B cell (primary cell): ENCODE measurements around the gene COPZ1. TPM values are rescaled to one million over a fixed set of nuclear protein-coding genes. Genes with fewer than 3 reads are reported as not detected.

Experiments used
- ATAC-seq: fragments of 200-7000 bp; cut with Tn5 transposase; one replicate; pipeline ENCODE4 v1.10.0; 2021; ENCODE audit warnings: low read depth, mild to moderate bottlenecking, moderate number of reproducible peaks, moderate library complexity
- CTCF ChIA-PET: fragments of 350-600 bp; sonication (Branson Sonifier 250); formaldehyde crosslinking; loops from one replicate; lab custom pipeline; 2021; ENCODE audit warnings: antibody characterized with exemption, inconsistent platforms; lab: Charles Lee
- POLR2A ChIA-PET: fragments of 350-600 bp; sonication (Branson Sonifier 250); formaldehyde crosslinking; loops from one replicate; lab custom pipeline; 2021; ENCODE audit warnings: antibody characterized with exemption; lab: Charles Lee
- DNase-seq: peaks from one replicate; pipeline ENCODE4 v3.0.0; 2013
- H2AFZ ChIP-seq: 2 replicates; pipeline ENCODE4 v1.6.1; 2012; ENCODE audit warnings: mild to moderate bottlenecking, low read depth, low read length; ENCODE audit not compliant: insufficient read depth, poor library complexity, severe bottlenecking
- H3K27ac ChIP-seq, 2 donors: 1 replicate in 1 of 2; 2 replicates in 1 of 2; pipeline ENCODE4 v1.5.1; 2012 to 2013; ENCODE audit warnings: low read length in 2 of 2, mild to moderate bottlenecking in 2 of 2, moderate library complexity in 1 of 2
- H3K27me3 ChIP-seq, 4 experiments: fragments of 200-600 bp in 1 of 4; sonication (generic) in 1 of 4; replicated peaks in 1 of 4; 1 replicate in 2 of 4; 2 replicates in 2 of 4; pipeline versions ENCODE4 v1.6.1 to v1.7.0; 2013 to 2016; ENCODE audit warnings: low read length in 3 of 4, mild to moderate bottlenecking in 2 of 4, mixed read lengths in 1 of 4, moderate library complexity in 1 of 4; ENCODE audit not compliant: insufficient read depth in 4 of 4, control insufficient read depth in 3 of 4; ENCODE audit errors: control extremely low read depth in 1 of 4
- H3K36me3 ChIP-seq, 2 experiments: replicated peaks in 1 of 2; 1 replicate in 1 of 2; 2 replicates in 1 of 2; pipeline versions ENCODE4 v1.6.1 to v1.7.1; 2013; ENCODE audit warnings: low read length in 1 of 2; ENCODE audit not compliant: insufficient read depth in 2 of 2, control insufficient read depth in 1 of 2; ENCODE audit errors: control extremely low read depth in 1 of 2, extremely low read depth in 1 of 2
- H3K4me1 ChIP-seq, 2 donors: fragments of 200-600 bp in 1 of 2; sonication (generic) in 1 of 2; 1 replicate in 1 of 2; 2 replicates in 1 of 2; pipeline versions ENCODE4 v1.5.1 to v1.6.1; 2013 to 2017; ENCODE audit warnings: low read length in 2 of 2; ENCODE audit not compliant: control insufficient read depth in 2 of 2, insufficient read depth in 2 of 2
- H3K4me2 ChIP-seq: replicated peaks from 2 replicates; pipeline ENCODE3; 2012; ENCODE audit warnings: mild to moderate bottlenecking, low read depth, low read length; ENCODE audit not compliant: poor library complexity, severe bottlenecking
- H3K4me3 ChIP-seq, 5 experiments: fragments of 200-600 bp in 1 of 5; sonication (generic) in 1 of 5; 1 replicate in 3 of 5; 2 replicates in 2 of 5; pipeline versions ENCODE4 v1.5.1 to v1.7.0; 2011 to 2016; ENCODE audit warnings: low read length in 4 of 5, mild to moderate bottlenecking in 4 of 5, low read depth in 2 of 5, control low read depth in 1 of 5, moderate library complexity in 1 of 5; ENCODE audit not compliant: insufficient read depth in 1 of 5; ENCODE audit errors: control extremely low read depth in 1 of 5, extremely low read depth in 1 of 5
- H3K79me2 ChIP-seq: fragments of 200-600 bp; sonication (generic); one replicate; pipeline ENCODE4 v1.6.0; 2016; ENCODE audit warnings: low read length; ENCODE audit not compliant: control insufficient read depth, insufficient read depth
- H3K9ac ChIP-seq: fragments of 200-600 bp; sonication (generic); 2 replicates; pipeline ENCODE4 v1.6.1; 2017; ENCODE audit warnings: mild to moderate bottlenecking, low read length, moderate library complexity
- H3K9me3 ChIP-seq, 3 donors: one replicate each; pipeline versions ENCODE4 v1.6.1 to v1.7.1; 2013; ENCODE audit warnings: low read length in 2 of 3; ENCODE audit not compliant: control insufficient read depth in 2 of 3, insufficient read depth in 1 of 3; ENCODE audit errors: control extremely low read depth in 1 of 3
- H4K20me1 ChIP-seq: 2 replicates; pipeline ENCODE4 v1.6.0; 2012; ENCODE audit warnings: mild to moderate bottlenecking, low read length; ENCODE audit not compliant: insufficient read depth, control insufficient read depth, poor library complexity, severe bottlenecking
- H3K27ac Mint-ChIP-seq: one replicate; pipeline ENCODE4 v1.8.0; 2021; ENCODE audit warnings: mixed read lengths
- H3K27me3 Mint-ChIP-seq: one replicate; pipeline ENCODE4 v1.8.0; 2021; ENCODE audit warnings: mixed read lengths
- H3K4me1 Mint-ChIP-seq: one replicate; pipeline ENCODE4 v1.8.0; 2021; ENCODE audit warnings: mixed read lengths
- H3K4me3 Mint-ChIP-seq: one replicate; pipeline ENCODE4 v1.8.0; 2021; ENCODE audit warnings: mixed read lengths
- H3K9me3 Mint-ChIP-seq: one replicate; pipeline ENCODE4 v1.8.0; 2022; ENCODE audit warnings: mixed read lengths; ENCODE audit not compliant: insufficient read depth
- EZH2 ChIP-seq: IDR thresholded peaks from 2 replicates; pipeline ENCODE4 v1.6.1; 2012; ENCODE audit warnings: borderline replicate concordance, low read depth, mild to moderate bottlenecking, moderate library complexity, low read length; ENCODE audit not compliant: insufficient read depth, poor library complexity, severe bottlenecking
- WGBS: methylation state at CpG from one replicate; pipeline ENCODE4 v1.1.5; 2013; ENCODE audit warnings: missing lambda C conversion rate; ENCODE audit not compliant: insufficient coverage; 5-methylcytosine and 5-hydroxymethylcytosine counted together
- intact Hi-C: fragments of 100-400 bp; cut with micrococcal nuclease; formaldehyde crosslinking; loops from one replicate; pipeline ENCODE4 v1.10.0; 2022
- polyA plus RNA-seq: library from polyadenylated mRNA; depleted of rRNA; stranded (reverse); fragments of >200 nt; gene quantifications from 2 replicates; pipeline ENCODE4 v1.2.3, GENCODE V29; 2012
- total RNA-seq, 2 donors: library from RNA; stranded (reverse); fragments of 120-200 nt in 1 of 2; gene quantifications; 1 replicate in 1 of 2; 2 replicates in 1 of 2; pipeline versions ENCODE4 v1.2.3 to v1.2.4, GENCODE V29; 2013 to 2022
- TF ChIP-seq, protein P1 (sequence below): fragments of 200-600 bp; IDR thresholded peaks from one replicate; pipeline ENCODE4 v1.8.0; 2022; ENCODE audit warnings: antibody characterized with exemption, mild to moderate bottlenecking

COPZ1 gene
- total and polyA plus RNA-seq, 2 donors (not counting 1 experiment from before 2014, with no cell fraction given), result 54.9 to 72.1 TPM

DNA sequence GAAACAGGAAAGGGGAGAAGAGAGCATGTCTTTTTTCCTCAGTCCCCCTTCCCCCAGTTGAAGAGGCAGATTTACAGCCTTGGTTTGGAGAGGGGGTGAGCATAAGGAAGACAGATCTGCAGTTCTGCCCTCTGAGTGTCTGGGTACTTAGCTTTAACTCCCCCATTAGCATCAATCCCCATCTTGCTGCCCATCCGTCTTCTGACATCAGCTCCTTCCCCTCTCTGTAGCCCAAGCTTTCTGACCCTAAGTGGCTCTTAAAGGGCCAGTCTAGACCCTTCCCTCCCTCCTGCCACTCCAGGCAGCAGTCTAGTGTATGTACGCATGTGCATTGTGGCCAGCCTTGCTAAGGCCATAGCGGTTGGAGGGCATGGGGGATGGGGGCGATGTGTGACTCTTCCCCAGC is 32.0 kb downstream of the COPZ1 start:
- H3K9me3 Mint-ChIP-seq, result no peaks in the 10 kb centered on the region
- WGBS, result 91% methylated on average over 3 of the region's 4 CpGs
- intact Hi-C loops, result no loop called here
- H3K27me3 Mint-ChIP-seq, result no peaks in the 10 kb centered on the region
- H3K27me3 ChIP-seq, result no peaks in the 10 kb centered on the region
- no peak overlapping the region for H3K9ac ChIP-seq
- ChIA-PET POLR2A (interaction anchor here (1.4 kb wide), 1 partner anchor 32 kb away, joined by 11 read pairs; the partner anchor contains the start of gene COPZ1), CTCF (interaction anchor here (0.8 to 7.8 kb wide), 7 partner anchors 12 to 149 kb away, joined by 3 to 42 read pairs (median 8); partner anchors contain the start of gene COPZ1)
- peaks cover 12 to 18% of the 10 kb centered on the region in 2 donors for H3K4me1 ChIP-seq
- no peaks in the 10 kb centered on the region for H4K20me1 ChIP-seq
- DNase-seq, result no peak
- no peak overlapping the region for H3K4me3 Mint-ChIP-seq
- H3K27ac ChIP-seq, result no peak overlapping the region
- H2AFZ ChIP-seq, result no peak overlapping the region
- TF ChIP-seq EZH2, result no peak
- TF ChIP-seq, protein P1, sequence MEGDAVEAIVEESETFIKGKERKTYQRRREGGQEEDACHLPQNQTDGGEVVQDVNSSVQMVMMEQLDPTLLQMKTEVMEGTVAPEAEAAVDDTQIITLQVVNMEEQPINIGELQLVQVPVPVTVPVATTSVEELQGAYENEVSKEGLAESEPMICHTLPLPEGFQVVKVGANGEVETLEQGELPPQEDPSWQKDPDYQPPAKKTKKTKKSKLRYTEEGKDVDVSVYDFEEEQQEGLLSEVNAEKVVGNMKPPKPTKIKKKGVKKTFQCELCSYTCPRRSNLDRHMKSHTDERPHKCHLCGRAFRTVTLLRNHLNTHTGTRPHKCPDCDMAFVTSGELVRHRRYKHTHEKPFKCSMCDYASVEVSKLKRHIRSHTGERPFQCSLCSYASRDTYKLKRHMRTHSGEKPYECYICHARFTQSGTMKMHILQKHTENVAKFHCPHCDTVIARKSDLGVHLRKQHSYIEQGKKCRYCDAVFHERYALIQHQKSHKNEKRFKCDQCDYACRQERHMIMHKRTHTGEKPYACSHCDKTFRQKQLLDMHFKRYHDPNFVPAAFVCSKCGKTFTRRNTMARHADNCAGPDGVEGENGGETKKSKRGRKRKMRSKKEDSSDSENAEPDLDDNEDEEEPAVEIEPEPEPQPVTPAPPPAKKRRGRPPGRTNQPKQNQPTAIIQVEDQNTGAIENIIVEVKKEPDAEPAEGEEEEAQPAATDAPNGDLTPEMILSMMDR, result no peak
- H3K4me1 Mint-ChIP-seq, result peaks cover 9% of the 10 kb centered on the region
- no peaks in the 10 kb centered on the region for H3K79me2 ChIP-seq
- no peak for ATAC-seq
- no peak overlapping the region for H3K27ac Mint-ChIP-seq
- no peak overlapping the region for H3K4me3 ChIP-seq
- no peak overlapping the region for H3K4me2 ChIP-seq
- no peaks in the 10 kb centered on the region for H3K9me3 ChIP-seq
- H3K36me3 ChIP-seq, result no peaks in the 10 kb centered on the region

DNA sequence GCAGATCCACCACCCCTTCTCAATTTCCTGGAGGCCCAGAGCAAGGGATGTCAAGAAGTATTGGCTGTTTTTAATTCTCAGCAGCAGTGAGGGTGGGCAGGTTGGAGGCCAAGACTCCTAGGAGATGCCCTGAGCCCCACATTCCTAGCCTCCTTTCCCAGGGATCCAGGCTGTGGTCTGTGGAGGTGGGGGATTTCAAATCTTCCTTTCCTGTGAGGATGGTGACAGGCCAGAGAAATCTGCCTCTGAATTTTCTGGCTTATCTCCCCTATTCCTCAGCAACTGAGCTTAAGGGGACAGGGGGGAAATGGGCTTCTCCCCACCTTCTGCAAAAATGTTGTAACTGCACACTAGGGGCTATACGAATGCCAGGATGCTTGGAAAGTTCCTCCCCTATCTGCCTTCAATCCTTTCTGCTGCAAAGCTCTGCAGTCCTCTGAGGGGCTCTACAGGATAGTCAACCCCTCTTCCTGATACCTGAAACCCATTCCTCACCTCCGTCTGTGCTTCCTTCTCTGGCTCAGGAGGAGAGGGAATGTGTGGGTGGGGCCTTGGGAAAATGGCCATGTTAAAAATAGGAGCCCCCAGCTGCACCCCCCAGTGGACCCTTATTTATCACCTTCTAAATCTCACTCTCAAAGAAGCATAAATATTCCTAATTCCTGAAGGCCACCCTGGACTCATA is 32.7 kb downstream of the COPZ1 start:
- Histone ChIP-seq H2AFZ (peak overlapping the region; percentile 99), H3K4me3 (no peak overlapping the region), H4K20me1 (no peaks in the 10 kb centered on the region), H3K27ac (no peak overlapping the region), H3K79me2 (no peaks in the 10 kb centered on the region), H3K9me3 (no peaks in the 10 kb centered on the region), H3K4me1 (peaks cover 12 to 17% of the 10 kb centered on the region in 2 donors), H3K36me3 (no peaks in the 10 kb centered on the region), H3K9ac (no peak overlapping the region), H3K27me3 (no peaks in the 10 kb centered on the region), H3K4me2 (peak overlapping the region; percentile 96)
- Mint-ChIP-seq H3K27ac (no peak overlapping the region), H3K4me1 (peaks cover 7% of the 10 kb centered on the region), H3K27me3 (no peaks in the 10 kb centered on the region), H3K4me3 (no peak overlapping the region), H3K9me3 (no peaks in the 10 kb centered on the region)
- TF ChIP-seq, protein P1, result no peak
- TF ChIP-seq EZH2, result no peak
- intact Hi-C loops, result loop anchor here (2.0 kb wide), 1 partner anchor 141 kb away; no protein-coding TSS in a partner anchor
- no peak for DNase-seq
- ChIA-PET POLR2A (interaction anchor here (1.4 kb wide), 1 partner anchor 32 kb away, joined by 11 read pairs; the partner anchor contains the start of gene COPZ1), CTCF (interaction anchor here (2.1 to 7.8 kb wide), 6 partner anchors 10 to 143 kb away, joined by 4 to 42 read pairs (median 18); partner anchors contain the start of gene COPZ1)
- no peak for ATAC-seq
- 86% methylated on average over 1 of the region's 2 CpGs for WGBS
